HG03045 (cell line): Measurements from ENCODE around the gene KCNAB1.
"Not testable (repeated sequence)": the region's sequence is repeated elsewhere in the genome, so short reads cannot be mapped to it uniquely, and the experiment has no call there.

Source experiments
- ATAC-seq: cut with Tn5 transposase; IDR thresholded peaks from one replicate; pipeline ENCODE4 v1.9.1; 2021; ENCODE audit warnings: mild to moderate bottlenecking, moderate library complexity; ENCODE audit not compliant: unreplicated experiment

The KCNAB1 gene

DNA sequence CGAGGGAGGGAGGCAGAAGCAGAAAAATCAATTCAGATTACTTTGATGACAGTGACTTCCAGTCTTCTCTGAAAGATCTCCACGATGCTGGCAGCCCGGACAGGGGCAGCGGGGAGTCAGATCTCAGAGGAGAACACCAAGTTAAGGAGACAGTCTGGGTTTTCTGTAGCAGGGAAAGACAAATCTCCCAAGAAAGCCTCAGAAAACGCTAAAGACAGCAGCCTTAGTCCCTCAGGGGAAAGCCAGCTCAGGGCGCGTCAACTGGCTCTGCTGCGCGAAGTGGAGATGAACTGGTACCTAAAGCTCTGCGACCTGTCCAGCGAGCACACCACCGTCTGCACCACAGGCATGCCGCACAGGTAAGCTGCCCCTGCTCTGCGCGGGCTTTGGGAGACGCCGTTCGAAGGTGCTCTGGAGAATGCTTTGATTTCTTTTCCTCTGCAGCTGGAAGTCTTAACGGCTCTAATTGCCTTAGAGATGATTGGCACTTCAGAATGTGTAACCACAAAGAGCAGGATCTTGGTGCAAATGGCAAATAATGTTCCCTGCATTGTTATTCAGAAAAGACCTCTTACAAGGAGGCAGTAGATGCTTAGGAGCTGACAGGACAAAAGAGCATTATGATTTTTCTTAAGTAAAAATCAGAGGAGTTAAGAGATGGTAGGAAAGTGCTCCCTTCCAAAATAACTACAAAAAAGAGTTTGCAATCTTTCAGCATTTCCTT, at the start of gene KCNAB1:
TSS of gene KCNAB1 (plus strand) at position 51 of the 724 bp plus-strand sequence.
- no peak for ATAC-seq

DNA sequence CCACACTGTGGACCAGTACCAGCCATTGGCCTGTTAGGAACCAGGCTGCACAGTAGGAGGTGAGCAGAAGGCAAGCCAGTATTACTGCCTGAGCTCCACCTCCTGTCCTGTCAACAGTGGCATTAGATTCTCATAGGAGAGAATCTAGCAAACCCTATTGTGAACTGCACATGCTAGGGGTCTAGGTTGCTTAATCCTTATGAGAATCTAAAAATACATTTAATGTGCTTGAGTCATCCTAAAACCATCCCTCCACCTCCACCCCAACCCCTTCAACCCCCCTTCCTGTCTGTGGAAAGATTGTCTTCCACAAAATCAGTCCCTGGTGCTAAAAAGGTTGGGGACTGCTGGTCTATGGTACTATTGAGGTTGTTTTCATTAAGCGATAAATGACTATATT, 49.3 kb upstream of the KCNAB1 start:
- no peak for ATAC-seq

DNA sequence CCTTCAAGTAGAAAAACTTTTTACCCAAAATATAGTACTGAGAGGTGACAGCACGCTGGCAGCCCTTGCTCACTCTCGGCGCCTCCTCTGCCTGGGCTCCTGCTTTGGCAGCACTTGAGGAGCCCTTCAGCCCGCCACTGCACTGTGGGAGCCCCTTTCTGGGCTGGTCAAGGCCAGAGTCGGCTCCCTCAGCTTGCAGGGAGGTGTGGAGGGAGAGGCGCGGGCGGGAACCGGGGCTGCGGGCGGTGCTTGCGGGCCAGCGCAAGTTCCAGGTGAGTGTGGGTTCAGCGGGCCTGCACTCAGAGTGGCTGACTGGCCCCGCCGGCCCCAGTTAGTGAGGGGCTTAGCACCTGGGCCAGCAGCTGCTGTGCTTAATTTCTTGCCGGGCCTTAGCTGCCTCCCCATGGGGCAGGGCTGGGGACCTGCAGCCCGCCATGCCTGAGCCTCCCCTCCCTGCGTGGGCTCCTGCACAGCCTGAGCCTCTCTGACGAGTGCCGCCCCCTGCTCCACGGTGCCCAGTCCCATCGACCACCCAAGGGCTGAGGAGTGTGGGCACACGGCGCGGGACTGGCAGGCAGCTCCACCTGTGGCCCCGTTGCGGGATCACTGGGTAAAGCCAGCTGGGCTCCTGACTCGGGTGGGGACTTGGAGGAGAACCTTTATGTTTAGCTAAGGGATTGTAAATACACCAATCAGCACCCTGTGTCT, 47.3 kb upstream of the KCNAB1 start:
- ATAC-seq: not testable (repeated sequence)

DNA sequence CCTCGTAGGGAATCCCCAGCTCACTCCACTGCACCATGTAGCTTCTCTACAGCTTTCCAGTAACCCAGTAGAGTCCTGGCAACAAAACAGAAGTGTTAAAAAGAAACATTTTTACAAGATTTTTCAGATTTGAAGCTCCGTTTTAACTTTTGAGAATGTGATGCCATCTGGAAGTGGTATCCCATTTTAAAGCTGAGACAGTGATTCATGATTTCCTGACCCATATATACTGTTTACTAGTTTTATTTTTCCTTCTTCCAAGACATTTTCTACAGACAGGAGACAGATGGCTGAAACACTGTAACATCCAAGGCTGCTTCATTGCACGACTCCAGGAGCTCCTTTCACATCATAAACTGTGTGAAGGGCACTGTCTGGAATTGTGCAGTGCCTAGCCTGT, 30.3 kb upstream of the KCNAB1 start:
- ATAC-seq: no peak

DNA sequence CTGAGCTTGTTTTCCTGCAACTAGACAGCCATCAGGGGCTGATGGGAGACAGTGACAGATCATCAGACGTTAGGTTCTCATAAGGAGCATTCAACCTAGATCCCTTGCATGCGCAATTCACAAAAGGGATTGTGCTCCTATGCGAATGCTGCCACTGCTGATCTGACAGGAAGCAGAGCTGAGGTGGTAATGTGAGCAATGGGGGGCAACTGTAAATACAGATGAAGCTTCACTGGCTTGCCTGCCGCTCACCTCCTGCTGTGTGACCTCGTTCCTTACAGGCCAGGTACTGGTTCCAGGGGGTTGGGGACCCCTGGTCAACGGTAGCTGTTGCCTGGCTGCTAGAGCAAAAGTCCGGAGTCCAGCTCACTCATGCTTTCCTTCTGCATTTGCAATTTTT, 26.4 kb upstream of the KCNAB1 start:
- ATAC-seq: no peak

DNA sequence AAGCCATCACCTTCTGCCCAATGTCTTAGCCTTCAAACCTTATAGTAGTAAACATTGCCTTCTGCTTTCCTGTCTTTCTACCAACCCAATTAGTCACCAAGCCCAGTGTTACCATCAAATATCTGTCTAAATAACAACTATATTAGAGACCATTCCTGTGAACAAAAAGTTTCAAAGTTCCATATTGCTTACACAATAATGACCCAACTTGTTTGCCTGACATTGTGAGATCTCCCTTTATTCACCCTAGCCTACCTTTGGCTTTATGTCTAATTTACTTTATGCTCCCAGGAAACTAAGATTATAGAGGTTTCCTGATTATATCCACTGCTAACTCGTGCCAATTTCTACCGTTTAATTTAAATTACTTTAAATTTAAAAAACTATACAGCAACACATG, 26.0 kb upstream of the KCNAB1 start:
- ATAC-seq: no peak

DNA sequence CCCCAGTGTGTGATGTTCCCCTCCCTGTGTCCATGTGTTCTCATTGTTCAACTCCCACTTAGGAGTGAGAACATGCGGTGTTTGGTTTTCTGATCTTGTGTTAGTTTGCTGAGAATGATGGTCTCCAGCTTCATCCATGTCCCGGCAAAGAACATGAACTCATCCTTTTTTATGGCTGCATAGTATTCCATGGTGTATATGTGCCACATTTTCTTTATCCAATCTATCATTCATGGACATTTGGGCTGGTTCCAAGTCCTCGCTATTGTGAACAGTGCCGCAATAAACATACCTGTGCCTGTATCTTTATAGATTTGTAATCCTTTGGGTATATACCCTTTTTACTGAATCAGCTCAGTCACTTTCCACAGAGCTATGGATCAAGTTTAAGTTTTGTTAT, 24.7 kb upstream of the KCNAB1 start:
- ATAC-seq: not testable (repeated sequence)

DNA sequence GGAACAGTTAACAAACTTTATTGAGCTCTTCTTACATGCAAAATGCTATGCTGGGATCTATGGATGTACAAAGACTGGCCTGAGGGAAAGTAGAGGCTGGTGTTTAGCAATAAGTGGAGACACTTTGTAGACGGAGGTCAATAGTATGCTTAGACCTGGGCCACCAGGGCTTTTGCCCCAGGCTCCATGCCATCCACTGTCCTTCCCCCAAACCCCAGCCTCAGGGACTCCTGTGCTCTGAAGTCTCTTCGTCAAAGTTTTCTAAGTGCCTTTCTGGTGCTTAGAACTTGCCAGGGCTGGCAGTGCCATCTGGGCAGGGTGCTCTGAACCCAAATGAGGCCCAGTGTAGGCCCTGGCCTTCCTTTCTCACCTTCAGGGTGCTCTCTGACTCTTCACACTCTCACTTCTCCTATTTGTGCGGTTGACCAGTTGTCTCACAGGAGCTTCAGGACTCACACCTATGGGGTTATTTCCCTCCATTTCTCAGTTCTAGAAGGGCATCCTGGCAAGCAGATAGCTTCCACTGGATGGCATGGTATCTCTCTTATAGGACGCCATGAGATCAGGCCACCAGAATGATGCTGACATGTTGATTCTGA, 21.8 kb upstream of the KCNAB1 start:
- ATAC-seq: no peak

DNA sequence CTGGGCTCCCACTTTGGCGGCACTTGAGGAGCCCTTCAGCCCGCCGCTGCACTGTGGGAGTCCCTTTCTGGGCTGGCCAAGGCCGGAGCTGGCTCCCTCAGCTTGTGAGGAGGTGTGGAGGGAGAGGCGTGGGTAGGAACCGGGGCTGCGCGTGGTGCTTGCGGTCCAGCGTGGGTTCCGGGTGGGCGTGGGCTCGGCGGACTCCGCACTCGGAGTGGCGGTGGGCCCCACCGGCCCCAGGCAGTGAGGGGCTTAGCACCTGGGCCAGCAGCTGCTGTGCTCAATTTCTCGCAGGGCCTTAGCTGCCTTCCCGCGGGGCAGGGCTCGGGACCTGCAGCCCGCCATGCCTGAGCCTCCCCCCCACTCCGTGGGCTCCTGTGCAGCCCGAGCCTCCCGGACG, 21.0 kb upstream of the KCNAB1 start:
- not testable (repeated sequence) for ATAC-seq

DNA sequence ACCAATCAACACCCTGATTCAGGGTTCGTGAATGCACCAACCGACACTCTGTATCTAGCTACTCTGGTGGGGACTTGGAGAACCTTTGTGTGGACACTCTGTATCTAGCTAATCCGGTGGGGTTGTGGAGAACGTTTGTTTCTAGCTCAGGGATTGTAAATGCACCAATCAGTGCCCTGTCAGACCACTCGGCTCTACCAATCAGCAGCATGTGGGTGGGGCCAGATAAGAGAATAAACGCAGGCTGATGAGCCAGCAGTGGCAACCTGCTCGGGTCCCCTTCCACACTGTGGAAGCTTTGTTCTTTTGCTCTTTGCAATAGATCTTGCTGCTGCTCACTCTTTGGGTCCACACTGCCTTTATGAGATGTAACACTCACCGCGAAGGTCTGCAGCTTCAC, 20.4 kb upstream of the KCNAB1 start:
- not testable (repeated sequence) for ATAC-seq

DNA sequence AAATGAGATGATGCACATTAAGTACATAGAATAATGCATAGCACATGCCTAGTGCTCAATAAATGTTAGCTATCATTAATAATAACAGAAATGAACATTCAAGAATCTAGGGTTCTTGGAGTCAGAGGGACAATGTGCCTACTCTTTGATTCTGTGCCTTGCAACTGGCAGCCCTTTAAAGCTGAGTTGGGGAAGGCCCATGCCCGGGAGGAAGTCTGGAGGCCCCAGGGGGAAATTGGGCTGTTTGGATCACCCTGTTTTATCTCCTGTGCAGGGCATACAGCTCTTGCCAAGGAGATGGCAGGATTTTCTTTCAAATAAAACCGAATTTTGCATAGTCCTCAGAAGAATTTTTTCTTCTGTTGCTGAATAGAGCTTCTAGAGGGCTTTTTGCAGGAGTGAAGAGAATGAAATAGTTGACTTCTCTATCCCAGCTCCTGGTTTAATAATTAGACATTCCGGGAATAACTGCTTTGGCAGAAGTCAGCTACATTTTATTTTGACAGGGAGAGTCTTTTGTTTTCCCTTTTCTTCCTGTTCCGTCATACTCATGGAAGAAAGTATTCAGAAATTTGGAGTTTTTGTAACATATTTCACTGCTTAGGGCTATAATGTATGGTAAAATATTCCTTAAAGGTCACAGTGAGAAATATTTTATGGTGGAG, 18.0 kb upstream of the KCNAB1 start:
- no peak for ATAC-seq

DNA sequence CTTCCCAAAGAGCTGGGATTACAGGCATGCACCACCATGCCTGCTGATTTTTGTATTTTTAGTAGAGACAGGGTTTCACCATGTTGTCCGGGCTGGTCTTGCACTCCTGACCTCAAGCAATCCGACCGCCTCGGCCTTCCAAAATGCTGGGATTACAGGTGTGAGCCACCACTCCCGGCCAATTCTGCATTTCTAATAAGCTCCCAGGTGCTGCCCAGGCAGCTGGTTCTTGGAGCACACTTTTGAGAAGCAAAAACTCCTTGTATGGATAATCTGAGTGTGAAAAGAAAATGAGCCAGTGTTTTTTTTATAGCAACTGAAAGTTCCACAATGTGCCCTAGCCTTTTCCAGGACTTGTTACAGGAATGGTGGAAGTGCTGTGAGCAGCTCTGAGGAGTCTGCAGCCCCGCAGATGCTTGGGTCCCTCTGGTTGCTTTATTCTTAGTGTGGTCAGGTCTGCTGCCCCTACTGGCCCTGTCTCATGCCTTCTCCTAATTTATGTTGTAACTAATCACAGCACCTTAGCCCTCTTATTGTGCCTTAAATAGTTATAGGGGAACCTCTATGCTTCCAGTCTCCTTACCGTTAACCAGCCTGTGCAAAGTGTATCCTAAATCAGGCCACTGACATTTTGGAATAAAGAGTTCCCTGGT, 13.5 kb upstream of the KCNAB1 start:
- no peak for ATAC-seq

DNA sequence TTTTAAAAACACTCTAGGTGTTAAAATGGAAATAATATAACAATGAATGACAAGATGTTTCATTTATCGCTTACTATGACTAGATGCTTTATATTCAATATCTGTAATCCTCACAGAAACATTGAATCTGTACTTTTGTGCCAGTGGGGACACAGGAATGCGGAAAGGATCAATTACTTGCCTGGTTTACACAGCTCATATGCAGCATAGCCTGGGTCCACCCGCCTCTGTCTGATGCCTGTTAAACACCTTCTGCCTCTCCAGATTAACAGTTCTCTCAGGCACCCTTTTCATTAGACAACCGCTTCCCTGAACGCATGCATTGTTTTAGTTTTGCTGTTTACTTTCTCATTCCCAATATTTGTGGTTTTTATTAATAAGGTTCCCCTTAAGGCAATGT, 12.9 kb upstream of the KCNAB1 start:
- no peak for ATAC-seq

DNA sequence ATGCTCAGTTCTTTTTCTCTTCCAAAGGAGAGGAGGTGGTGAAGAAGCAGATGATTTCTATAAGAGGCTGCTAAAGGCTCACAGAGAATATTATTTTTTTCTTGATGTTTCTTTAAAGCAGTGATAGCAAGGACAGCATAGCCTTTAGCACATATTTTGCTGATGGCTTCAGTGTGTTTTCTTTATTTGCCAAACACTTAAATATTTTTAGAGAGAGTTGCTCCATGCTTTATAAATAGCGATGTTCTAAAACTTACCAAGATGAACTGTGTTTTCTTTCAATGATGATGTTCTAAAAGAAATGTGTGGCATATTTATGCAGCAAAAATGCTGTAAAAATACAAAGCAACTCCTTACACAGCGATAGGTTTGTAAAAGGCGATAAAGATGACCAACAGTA, 11.8 kb upstream of the KCNAB1 start:
- ATAC-seq: no peak

DNA sequence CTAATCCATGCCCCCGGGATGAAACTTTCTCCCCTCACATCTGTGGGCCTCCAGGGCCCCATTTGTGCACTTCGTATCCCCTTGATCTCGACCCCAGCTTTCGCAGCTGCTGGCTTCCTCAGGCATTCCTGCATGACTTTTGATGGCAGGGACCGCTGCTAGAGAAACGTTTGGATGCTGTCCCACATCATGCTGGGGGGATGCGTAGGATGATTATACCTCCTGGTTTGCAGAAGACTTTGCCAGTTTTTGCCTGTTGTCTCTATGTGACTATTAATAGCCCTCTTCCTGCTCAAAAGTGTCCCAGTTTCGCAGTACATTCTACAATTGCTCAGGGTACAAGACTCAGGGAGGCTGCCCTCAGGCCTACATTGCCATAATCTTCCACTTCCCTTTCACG, 10.4 kb upstream of the KCNAB1 start:
- no peak for ATAC-seq

DNA sequence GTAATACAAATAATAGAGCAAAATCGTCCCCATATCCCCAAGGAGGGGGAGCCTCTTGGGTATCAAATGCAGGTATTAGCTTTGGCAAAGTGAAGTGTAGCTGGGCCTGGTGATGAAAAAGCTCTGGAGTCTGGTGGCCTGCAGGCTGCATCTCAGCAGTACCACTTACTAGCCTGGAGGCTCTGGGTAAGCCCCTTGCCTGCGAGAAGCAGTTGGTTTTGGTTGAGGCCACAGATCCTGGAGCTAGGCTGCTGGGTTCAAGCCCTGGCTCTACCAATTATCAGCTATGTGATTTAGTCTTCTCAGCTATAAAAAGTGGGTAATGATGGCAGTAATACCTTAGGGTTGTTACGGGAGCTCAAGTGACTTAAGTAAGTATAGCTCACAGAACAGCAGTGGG, 6.1 kb downstream of the KCNAB1 start:
- no peak for ATAC-seq

DNA sequence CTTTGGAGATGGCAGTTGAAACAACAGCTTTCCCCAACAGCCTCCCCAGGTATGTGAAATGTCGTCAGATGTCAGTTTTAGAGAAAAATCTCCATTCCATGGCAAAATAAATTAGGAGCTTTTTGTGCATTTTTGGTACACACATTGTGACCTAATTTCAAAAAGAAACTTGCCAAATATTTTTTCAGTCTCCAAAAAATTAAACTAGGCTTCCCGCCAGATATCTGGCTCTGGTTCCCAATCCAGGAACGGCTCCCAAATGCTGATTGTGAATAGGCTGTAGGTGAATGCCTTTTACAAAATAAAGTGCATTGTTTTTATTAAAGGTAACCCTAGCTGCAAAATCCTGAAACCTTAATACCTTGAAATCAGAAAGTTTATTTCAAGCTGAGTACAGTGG, 10.9 kb downstream of the KCNAB1 start:
- no peak for ATAC-seq

DNA sequence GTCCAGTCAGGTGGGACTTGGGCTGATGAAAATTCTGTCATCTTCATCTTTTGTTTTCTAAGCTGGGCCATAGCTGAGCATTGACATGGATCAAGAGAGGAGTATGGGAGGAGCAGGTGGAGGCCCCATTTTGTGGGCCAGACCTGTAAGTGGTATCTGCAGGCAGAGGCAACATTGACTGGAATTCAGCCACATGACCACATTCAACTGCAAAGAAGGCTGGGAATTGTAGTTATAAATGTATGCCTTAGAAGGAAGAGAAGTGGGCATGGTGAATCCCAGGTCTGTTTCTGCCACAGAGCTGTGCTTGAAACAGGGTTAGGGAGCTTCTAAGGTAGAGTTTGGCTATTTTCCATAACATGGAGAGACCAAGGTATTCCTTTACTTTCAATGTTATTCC, 11.4 kb downstream of the KCNAB1 start:
- no peak for ATAC-seq

DNA sequence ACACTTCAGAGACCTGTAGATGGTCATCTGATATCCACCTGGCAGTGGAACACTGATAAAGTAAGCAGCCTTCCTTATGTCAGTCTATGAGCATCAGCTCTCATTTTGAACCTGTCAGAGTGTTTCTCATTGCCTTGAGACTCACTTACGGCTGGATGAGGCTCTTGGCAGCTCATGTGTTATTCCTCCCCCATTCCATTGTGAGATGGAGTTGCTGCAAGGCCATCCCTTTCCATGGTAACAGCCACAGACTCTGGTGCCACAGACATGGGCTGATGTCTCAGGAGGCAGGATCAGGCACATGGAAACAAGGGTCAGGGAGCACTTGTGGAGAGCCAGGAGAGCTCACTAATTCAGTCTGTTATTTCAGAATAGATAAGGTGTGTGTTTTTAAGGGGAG, 11.9 kb downstream of the KCNAB1 start:
- ATAC-seq: no peak

DNA sequence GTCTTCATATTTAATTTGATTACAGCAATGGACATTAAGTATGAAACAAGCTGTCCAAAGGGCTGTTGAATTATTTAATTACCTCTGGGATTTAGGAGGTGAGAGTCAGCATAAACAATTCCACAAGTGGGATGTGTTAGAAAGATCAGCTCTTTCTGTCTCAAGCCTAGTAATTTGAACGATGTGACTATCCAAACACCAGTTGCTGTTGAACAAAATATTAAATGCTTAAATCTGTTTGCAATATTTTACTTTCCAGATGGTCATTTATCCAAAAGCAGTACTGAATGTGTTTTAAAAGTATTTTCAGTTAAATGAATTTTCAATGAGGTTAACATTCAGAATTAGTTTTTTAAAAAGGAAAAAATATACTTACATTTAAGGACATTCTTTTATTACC, 12.7 kb downstream of the KCNAB1 start:
- ATAC-seq: no peak

DNA sequence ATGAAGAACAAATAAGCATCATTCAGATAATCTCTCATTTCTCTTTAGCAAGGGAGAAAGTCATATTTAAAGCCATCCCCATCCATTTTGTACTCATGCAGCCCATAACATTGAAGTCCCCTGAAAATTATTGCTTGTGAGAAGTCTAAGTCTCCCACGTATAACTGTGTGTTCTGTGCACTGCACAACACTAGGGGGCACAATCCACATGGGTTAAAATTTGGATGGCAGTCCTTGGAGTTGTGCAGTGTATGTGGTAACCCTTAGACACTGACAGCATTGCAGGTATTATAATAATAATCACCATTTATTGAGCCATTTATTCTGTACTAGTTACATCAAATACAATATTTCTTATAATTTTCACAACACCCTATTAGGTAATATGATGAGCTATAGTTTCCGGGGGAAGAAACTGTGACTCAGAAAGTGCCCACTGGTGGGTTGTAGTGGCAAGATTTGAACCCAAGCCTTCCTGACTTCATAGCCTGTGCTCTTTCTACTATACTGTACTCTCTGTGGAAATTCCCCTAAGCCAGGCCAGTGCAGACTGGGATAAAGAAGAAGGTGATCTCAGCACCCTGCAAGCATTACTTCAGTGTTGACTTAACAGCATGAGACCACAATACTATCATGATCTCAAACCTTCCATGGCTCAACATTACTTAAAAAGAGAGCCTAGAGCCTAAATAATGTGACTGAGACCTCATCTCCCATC, 15.7 kb downstream of the KCNAB1 start:
- ATAC-seq: no peak
